ENCODE results near the gene MED6. TPM values are rescaled to one million over a fixed set of nuclear protein-coding genes. Genes with fewer than 3 reads are reported as not detected.

MED6 gene
- total and polyA plus RNA-seq, 9 of the 15 experiments (the other 6 are each of a cell fraction or from before 2014, with no cell fraction given) = 16.9 to 52.0 (median 30.4) TPM

- Histone ChIP-seq H3K4me2 (ENCODE audit: insufficient read depth, low read length) (no peak overlapping the region), H4K20me1 (replicated peaks; ENCODE audit: control insufficient read depth, insufficient read depth, low read length) (no peaks in the 10 kb centered on the region), H3K79me2 (ENCODE audit: control insufficient read depth, insufficient read depth, low read length) (no peaks in the 10 kb centered on the region), H3K27me3 (ENCODE audit: control insufficient read depth in 2 of 2, insufficient read depth in 2 of 2, low read length in 2 of 2) (no peaks in the 10 kb centered on the region), H3K4me1 (replicated peaks in 1 of 2; ENCODE audit: control insufficient read depth in 2 of 2, insufficient read depth in 2 of 2, low read length in 2 of 2) (no peaks in the 10 kb centered on the region), H3K36me3 (ENCODE audit: control insufficient read depth, insufficient read depth, low read length) (no peaks in the 10 kb centered on the region), H3K9ac (ENCODE audit: insufficient read depth in 1 of 2, low read depth in 2 of 2, low read length in 2 of 2) (no peak overlapping the region), H3K4me3 (no peak overlapping the region), H2AFZ (ENCODE audit: low read depth, low read length) (no peak overlapping the region), H3K9me1 (ENCODE audit: control insufficient read depth, insufficient read depth, low read length) (no peaks in the 10 kb centered on the region), H3K27ac (ENCODE audit: extremely low read depth, low read depth, low read length) (no peak overlapping the region), H3K9me3 (replicated peaks; ENCODE audit: control insufficient read depth, insufficient read depth, low read depth, low read length) (0 out of 2 replicates have a peak, but pooled peaks cover 1% of the 10 kb centered on the region)
- CTCF ChIA-PET (ENCODE audit: low intra/inter-chr PET ratio) = no interaction called here
- DNase-seq (ENCODE audit: extremely low read depth in 1 of 4, low spot score in 3 of 4) (no peak), ATAC-seq (no peak), FAIRE-seq (no peak)
- POLR2A ChIA-PET = no interaction called here
- intact Hi-C loops (cut with micrococcal nuclease) = no loop called here
- in situ Hi-C loops (cut with MboI) = no loop called here
- no peak for TF ChIP-seq NFIC (IDR thresholded peaks at IDR 0.05)
- no peak for TF ChIP-seq ZNF41 (CRISPR knock-in tag; conservative IDR thresholded peaks at IDR 0.05)
- TF ChIP-seq HDAC6 (IDR thresholded peaks at IDR 0.05; ENCODE audit: low read depth, low read length) = no peak
- no peak for TF ChIP-seq HES1 (IDR thresholded peaks at IDR 0.05; ENCODE audit: low read depth)
- no TSS peak for BruUV-seq (replicated peaks)
- 86% methylated on average over 4 of the region's 4 CpGs for WGBS (ENCODE audit: insufficient coverage, low coverage, missing lambda C conversion rate)
Measured at GRCh38 chr14:70563417-70563816, 37.0 kb downstream of the MED6 start.

GRCh38 chr14:70558356-70558755 is 42.1 kb downstream of the MED6 start:
- Histone ChIP-seq H3K9me1 (ENCODE audit: control insufficient read depth, insufficient read depth, low read length) (no peaks in the 10 kb centered on the region), H3K79me2 (ENCODE audit: control insufficient read depth, insufficient read depth, low read length) (no peaks in the 10 kb centered on the region), H3K4me1 (replicated peaks in 1 of 2; ENCODE audit: control insufficient read depth in 2 of 2, insufficient read depth in 2 of 2, low read length in 2 of 2) (peaks cover 0 to 4% of the 10 kb centered on the region in 2 experiments; a peak in 2 of 5 replicates), H3K36me3 (ENCODE audit: control insufficient read depth, insufficient read depth, low read length) (no peaks in the 10 kb centered on the region), H3K4me2 (ENCODE audit: insufficient read depth, low read length) (no peak overlapping the region), H3K4me3 (no peak overlapping the region), H4K20me1 (replicated peaks; ENCODE audit: control insufficient read depth, insufficient read depth, low read length) (no peaks in the 10 kb centered on the region), H3K9me3 (replicated peaks; ENCODE audit: control insufficient read depth, insufficient read depth, low read depth, low read length) (no peaks in the 10 kb centered on the region), H3K27ac (ENCODE audit: extremely low read depth, low read depth, low read length) (no peak overlapping the region), H3K27me3 (ENCODE audit: control insufficient read depth in 2 of 2, insufficient read depth in 2 of 2, low read length in 2 of 2) (no peaks in the 10 kb centered on the region), H3K9ac (ENCODE audit: insufficient read depth in 1 of 2, low read depth in 2 of 2, low read length in 2 of 2) (no peak overlapping the region), H2AFZ (ENCODE audit: low read depth, low read length) (no peak overlapping the region)
- FAIRE-seq (no peak), DNase-seq (ENCODE audit: extremely low read depth in 1 of 4, low spot score in 3 of 4) (peak in 2 of 4 experiments; percentile 7), ATAC-seq (no peak)
- POLR2A ChIA-PET = interaction anchor here (0.7 kb wide), 1 partner anchor 12 kb away, joined by 4 read pairs; no protein-coding TSS in a partner anchor
- CTCF ChIA-PET (ENCODE audit: low intra/inter-chr PET ratio) = no interaction called here
- no TSS peak for BruUV-seq (replicated peaks)
- intact Hi-C loops (cut with micrococcal nuclease) (no loop called here), in situ Hi-C loops (cut with MboI) (no loop called here)
- TF ChIP-seq TCF3 (CRISPR knock-in tag; IDR thresholded peaks at IDR 0.05) (0 out of 2 replicates have a peak, but pooled peaks have one; percentile 7), ARID1B (IDR thresholded peaks at IDR 0.05) (0 out of 2 replicates have a peak, but pooled peaks have one; percentile 19), NFYB (IDR thresholded peaks at IDR 0.05; ENCODE audit: extremely low read depth, insufficient read length) (no peak)

Data from K562 (cell line).